Breast epithelium (tissue), 4 donors: ENCODE measurements around the gene SLC35A2. TPM values are rescaled to one million over a fixed set of nuclear protein-coding genes. Genes with fewer than 3 reads are reported as not detected.

Source experiments
- DNase-seq, 2 donors: peaks; one replicate each; pipeline ENCODE4 v3.0.0-alpha.2; 2019; ENCODE audit warnings: low spot score in 2 of 2
- H3K27ac ChIP-seq, 2 donors: fragments of 200-600 bp; sonication (generic) in 1 of 2; one replicate each; pipeline ENCODE4 v1.5.1; 2016 to 2019; ENCODE audit warnings: mild to moderate bottlenecking in 1 of 2
- H3K27me3 ChIP-seq, 2 donors: fragments of 200-600 bp; sonication (generic) in 1 of 2; one replicate each; pipeline versions ENCODE4 v1.5.1 to v1.6.0; 2017 to 2019; ENCODE audit warnings: control low read depth in 1 of 2, mild to moderate bottlenecking in 1 of 2
- H3K36me3 ChIP-seq: fragments of 200-600 bp; one replicate; pipeline ENCODE4 v1.5.1; 2019
- H3K4me1 ChIP-seq, 2 donors: fragments of 200-600 bp; sonication (generic); one replicate each; pipeline ENCODE4 v1.5.1; 2016 to 2019; ENCODE audit warnings: control low read depth in 1 of 2
- H3K4me3 ChIP-seq, 3 donors: fragments of 200-600 bp; sonication (generic); 1 replicate in 2 of 3; 2 replicates in 1 of 3; pipeline ENCODE4 v1.5.1; 2016 to 2019; ENCODE audit warnings: mild to moderate bottlenecking in 3 of 3, moderate library complexity in 2 of 3
- H3K9me3 ChIP-seq, 2 donors: fragments of 200-600 bp; sonication (generic) in 1 of 2; one replicate each; pipeline ENCODE4 v1.5.1; 2016 to 2019; ENCODE audit warnings: control low read depth in 1 of 2
- CTCF ChIP-seq, 3 donors: fragments of 450-650 bp; IDR thresholded peaks; one replicate each; pipeline ENCODE4 v1.5.1; 2016 to 2017; ENCODE audit warnings: antibody characterized with exemption in 3 of 3, mild to moderate bottlenecking in 3 of 3, moderate library complexity in 3 of 3
- POLR2A ChIP-seq: fragments of 450-650 bp; IDR thresholded peaks from one replicate; pipeline ENCODE4 v1.6.1; 2016; ENCODE audit warnings: antibody characterized with exemption, mild to moderate bottlenecking, moderate library complexity
- POLR2AphosphoS5 ChIP-seq, 3 donors: sonication (generic); formaldehyde crosslinking; IDR thresholded peaks; one replicate each; pipeline ENCODE4 v1.6.1; 2017; ENCODE audit warnings: antibody characterized with exemption in 3 of 3
- intact Hi-C: fragments of 100-400 bp; cut with DNase I; formaldehyde crosslinking; loops from one replicate; pipeline ENCODE4 v1.15.1; 2023; ENCODE audit warnings: low total_unique reads
- total RNA-seq, 3 donors: library from RNA; depleted of rRNA; stranded (reverse); fragments of >200 nt; gene quantifications; one replicate each; pipeline ENCODE4 v1.1.0, GENCODE V29; 2016

SLC35A2 gene
- total RNA-seq, 3 donors from 2014 or later = 10.9 to 17.3 (median 16.1) TPM

- TF ChIP-seq POLR2AphosphoS5 (IDR thresholded peaks at IDR 0.05) (no peak), CTCF (IDR thresholded peaks at IDR 0.05) (no peak), POLR2A (no peak)
- H3K36me3 ChIP-seq = no peaks in the 10 kb centered on the region
- peaks cover 0 to 33% of the 10 kb centered on the region in 2 donors for H3K27me3 ChIP-seq
- intact Hi-C loops = no loop called here
- no peak overlapping the region for H3K4me3 ChIP-seq
- H3K4me1 ChIP-seq = no peaks in the 10 kb centered on the region
- no peak for DNase-seq
- H3K27ac ChIP-seq = no peak overlapping the region
- no peaks in the 10 kb centered on the region for H3K9me3 ChIP-seq
Measured at GRCh38 chrX:48902776-48903175, 8.7 kb downstream of the SLC35A2 start.

- no peak overlapping the region for H3K27ac ChIP-seq
Measured at GRCh38 chrX:48902135-48902534, 9.3 kb downstream of the SLC35A2 start.

GRCh38 chrX:48901069-48901468 is 10.4 kb downstream of the SLC35A2 start:
- Histone ChIP-seq H3K9me3 (no peaks in the 10 kb centered on the region), H3K27me3 (peaks cover 0 to 27% of the 10 kb centered on the region in 2 donors), H3K4me3 (no peak overlapping the region), H3K36me3 (no peaks in the 10 kb centered on the region), H3K27ac (no peak overlapping the region), H3K4me1 (no peaks in the 10 kb centered on the region)
- TF ChIP-seq POLR2A = no peak
- no peak for TF ChIP-seq CTCF (IDR thresholded peaks at IDR 0.05)
- TF ChIP-seq POLR2AphosphoS5 (IDR thresholded peaks at IDR 0.05) = no peak
- intact Hi-C loops = no loop called here
- no peak for DNase-seq

More at GRCh38 chrX:48902135-48902534, 9.3 kb downstream of the SLC35A2 start:
- Histone ChIP-seq H3K4me1 (no peaks in the 10 kb centered on the region), H3K36me3 (no peaks in the 10 kb centered on the region), H3K4me3 (no peak overlapping the region), H3K27me3 (peaks cover 0 to 33% of the 10 kb centered on the region in 2 donors), H3K9me3 (no peaks in the 10 kb centered on the region)
- intact Hi-C loops = no loop called here
- TF ChIP-seq CTCF (IDR thresholded peaks at IDR 0.05) (no peak), POLR2AphosphoS5 (IDR thresholded peaks at IDR 0.05) (no peak), POLR2A (no peak)
- no peak for DNase-seq

GRCh38 chrX:48899078-48899410 is 12.4 kb downstream of the SLC35A2 start:
- H3K4me1 ChIP-seq = no peaks in the 10 kb centered on the region
- no peaks in the 10 kb centered on the region for H3K9me3 ChIP-seq
- H3K27ac ChIP-seq = peak overlapping the region in 1 of 2 donors; percentile 19
- intact Hi-C loops = loop anchor here (10.0 kb wide), 1 partner anchor 224 kb away; no protein-coding TSS in a partner anchor
- DNase-seq = no peak
- H3K4me3 ChIP-seq = peak overlapping the region in 1 of 3 donors; percentile 72
- peaks cover 0 to 28% of the 10 kb centered on the region in 2 donors for H3K27me3 ChIP-seq
- TF ChIP-seq POLR2AphosphoS5 (IDR thresholded peaks at IDR 0.05) (no peak), POLR2A (no peak), CTCF (IDR thresholded peaks at IDR 0.05) (no peak)
- H3K36me3 ChIP-seq = no peaks in the 10 kb centered on the region

- H3K4me1 ChIP-seq = no peaks in the 10 kb centered on the region
- TF ChIP-seq POLR2A (peak; percentile 62), POLR2AphosphoS5 (IDR thresholded peaks at IDR 0.05) (peak; percentile 65 to 90 (median 72)), CTCF (IDR thresholded peaks at IDR 0.05) (no peak)
- peak; percentile 83 to 90 for DNase-seq
- no peaks in the 10 kb centered on the region for H3K36me3 ChIP-seq
- intact Hi-C loops = loop anchor here (10.0 kb wide), 1 partner anchor 223 kb away; no protein-coding TSS in a partner anchor
- H3K27me3 ChIP-seq = peaks cover 0 to 34% of the 10 kb centered on the region in 2 donors
- peak within 1 kb of the TSS; percentile 96 to 97 for H3K27ac ChIP-seq
- peak within 1 kb of the TSS; percentile 63 to 78 (median 72) for H3K4me3 ChIP-seq
- H3K9me3 ChIP-seq = no peaks in the 10 kb centered on the region
Measured at GRCh38 chrX:48897625-48898306, 13.7 kb downstream of the SLC35A2 start, which contains the start of the genes PQBP1 and TIMM17B. Gene PQBP1, plus strand, starts transcription at chrX:48897930. Its CDS starts 580 bp downstream, at chrX:48898510. Gene TIMM17B, minus strand, starts transcription at chrX:48897768. Its CDS starts 19 bp downstream, at chrX:48897749.
